Activated CD8-positive, alpha-beta memory T cell treated with anti-CD3 and anti-CD28 coated beads for 4 hours (primary cell): ENCODE results near the gene TMEM132A.

Source experiments
- DNase-seq, 2 donors: peaks; one replicate each; pipeline ENCODE4 v3.0.0-alpha.2; 2020; ENCODE audit warnings: low read depth in 2 of 2

TMEM132A gene

DNA sequence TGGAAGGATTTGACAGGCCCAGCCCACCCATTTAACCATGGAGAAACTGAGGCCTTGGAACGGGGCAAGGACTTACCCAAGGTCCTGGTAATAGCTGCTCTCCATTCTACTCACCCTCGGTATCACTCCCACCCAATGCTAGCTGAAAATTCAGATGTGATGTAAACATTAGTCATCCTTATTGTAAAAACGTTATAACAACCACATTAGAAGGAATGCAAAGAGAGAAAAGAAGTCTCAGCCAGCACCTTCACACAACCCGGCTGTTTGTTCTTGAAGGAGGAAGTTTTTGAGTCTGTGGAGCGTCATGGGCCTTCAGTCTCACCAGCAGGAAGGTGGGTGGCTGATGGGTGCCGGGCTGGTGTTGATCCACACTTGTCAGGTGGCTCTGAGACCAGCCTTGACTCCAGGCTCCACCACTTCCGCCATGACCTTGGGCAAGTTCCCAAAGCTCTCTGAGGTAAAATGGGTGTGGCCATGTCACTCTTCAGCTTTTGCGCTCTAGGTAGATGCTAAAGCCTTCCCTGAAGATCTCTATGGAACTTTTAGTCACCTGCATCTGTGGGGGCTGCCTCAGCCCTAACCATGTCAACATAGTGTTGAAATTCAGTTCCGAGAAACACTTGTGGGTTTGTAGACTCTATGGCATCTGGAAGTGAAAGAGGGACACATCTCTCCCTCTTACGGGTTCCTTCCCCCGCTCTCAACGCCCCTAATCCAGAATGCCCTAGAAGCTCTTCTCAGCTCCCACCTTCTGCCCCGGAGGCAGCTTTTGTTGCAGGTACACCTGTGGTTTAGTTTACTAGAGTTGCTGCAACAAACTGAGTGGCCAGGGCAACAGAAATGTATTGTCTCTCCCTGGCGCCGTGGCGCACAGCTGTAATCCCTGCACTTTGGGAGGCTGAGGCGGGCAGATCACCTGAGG is 62.0 kb downstream of the TMEM132A start:
- peak; percentile 74 to 87 for DNase-seq
